Sigmoid colon (tissue), 3 donors: ENCODE results near the gene PPP1R16B.

Source experiments
- POLR2A ChIP-seq, 2 donors: fragments of 450-650 bp; IDR thresholded peaks; one replicate each; pipeline ENCODE4 v1.6.1; 2016; ENCODE audit warnings: antibody characterized with exemption in 2 of 2, mild to moderate bottlenecking in 2 of 2, moderate library complexity in 2 of 2
- TF ChIP-seq, protein P1 (sequence below), 4 experiments: fragments of 450-650 bp in 3 of 4; fragments of 200-600 bp in 1 of 4; IDR thresholded peaks; one replicate each; pipeline ENCODE4 v1.5.1; 2016 to 2019; ENCODE audit warnings: antibody characterized with exemption in 4 of 4, mild to moderate bottlenecking in 3 of 4, moderate library complexity in 2 of 4

- TF ChIP-seq POLR2A (IDR thresholded peaks at IDR 0.05) = no peak
- TF ChIP-seq, protein P1, sequence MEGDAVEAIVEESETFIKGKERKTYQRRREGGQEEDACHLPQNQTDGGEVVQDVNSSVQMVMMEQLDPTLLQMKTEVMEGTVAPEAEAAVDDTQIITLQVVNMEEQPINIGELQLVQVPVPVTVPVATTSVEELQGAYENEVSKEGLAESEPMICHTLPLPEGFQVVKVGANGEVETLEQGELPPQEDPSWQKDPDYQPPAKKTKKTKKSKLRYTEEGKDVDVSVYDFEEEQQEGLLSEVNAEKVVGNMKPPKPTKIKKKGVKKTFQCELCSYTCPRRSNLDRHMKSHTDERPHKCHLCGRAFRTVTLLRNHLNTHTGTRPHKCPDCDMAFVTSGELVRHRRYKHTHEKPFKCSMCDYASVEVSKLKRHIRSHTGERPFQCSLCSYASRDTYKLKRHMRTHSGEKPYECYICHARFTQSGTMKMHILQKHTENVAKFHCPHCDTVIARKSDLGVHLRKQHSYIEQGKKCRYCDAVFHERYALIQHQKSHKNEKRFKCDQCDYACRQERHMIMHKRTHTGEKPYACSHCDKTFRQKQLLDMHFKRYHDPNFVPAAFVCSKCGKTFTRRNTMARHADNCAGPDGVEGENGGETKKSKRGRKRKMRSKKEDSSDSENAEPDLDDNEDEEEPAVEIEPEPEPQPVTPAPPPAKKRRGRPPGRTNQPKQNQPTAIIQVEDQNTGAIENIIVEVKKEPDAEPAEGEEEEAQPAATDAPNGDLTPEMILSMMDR (IDR thresholded peaks at IDR 0.05) = no peak
These were observed 36.5 kb downstream of the PPP1R16B start for GRCh38 chr20:38842026-38842425.
